CD4-positive, alpha-beta T cell treated with Interleukin-4 for 1 hour (primary cell): Measurements from ENCODE around the gene IARS2.
"Not testable (repeated sequence)": the region's sequence is repeated elsewhere in the genome, so short reads cannot be mapped to it uniquely, and the experiment has no call there.

Source experiments
- DNase-seq, 2 donors: peaks; one replicate each; pipeline ENCODE4 v3.0.0-alpha.2; 2020 to 2022

The IARS2 gene

GRCh38 chr1:220169887-220170286, 76.0 kb downstream of the IARS2 start:
- not testable (repeated sequence) for DNase-seq

- DNase-seq, result no peak
Measured at GRCh38 chr1:220170836-220171526, 77.0 kb downstream of the IARS2 start.

- DNase-seq, result no peak
Measured at GRCh38 chr1:220176540-220176939, 82.6 kb downstream of the IARS2 start.

GRCh38 chr1:220182111-220182510, 88.2 kb downstream of the IARS2 start:
- no peak for DNase-seq

GRCh38 chr1:220182656-220183055, 88.7 kb downstream of the IARS2 start:
- DNase-seq, result no peak

- no peak for DNase-seq
Measured at GRCh38 chr1:220184506-220184905, 90.6 kb downstream of the IARS2 start.

GRCh38 chr1:220186752-220187151, 92.8 kb downstream of the IARS2 start:
- DNase-seq, result no peak

GRCh38 chr1:220188538-220188937, 94.6 kb downstream of the IARS2 start:
- no peak for DNase-seq

- DNase-seq, result peak in 1 of 2 donors; percentile 25
Measured at GRCh38 chr1:220189750-220190347, 95.9 kb downstream of the IARS2 start.

- no peak for DNase-seq
Measured at GRCh38 chr1:220195701-220196100, 101.8 kb downstream of the IARS2 start.
